NB4 (cell line): ENCODE data around the gene PLA2G7.

Experiments
- CTCF ChIP-seq: IDR thresholded peaks from one replicate; pipeline ENCODE4 v1.5.1; 2012; ENCODE audit warnings: low read depth, low read length
- MAX ChIP-seq: IDR thresholded peaks from 2 replicates; pipeline ENCODE4 v1.6.1; 2011; ENCODE audit warnings: low read depth, low read length

GRCh38 chr6:46719099-46719498 lies 16.1 kb downstream of the PLA2G7 start:
- TF ChIP-seq CTCF (no peak), MAX (no peak)
